Hematopoietic multipotent progenitor cell treated with erythropoietin and hydrocortisone succinate and interleukin-3 and kit ligand, for 8 days (in vitro differentiated cells): ENCODE results near the gene OCLN.
"Not testable (repeated sequence)": the region's sequence is repeated elsewhere in the genome, so short reads cannot be mapped to it uniquely, and the experiment has no call there.

Experiments
- DNase-seq: peaks from one replicate; pipeline ENCODE4 v3.0.0-alpha.2; 2015

Gene OCLN

DNA sequence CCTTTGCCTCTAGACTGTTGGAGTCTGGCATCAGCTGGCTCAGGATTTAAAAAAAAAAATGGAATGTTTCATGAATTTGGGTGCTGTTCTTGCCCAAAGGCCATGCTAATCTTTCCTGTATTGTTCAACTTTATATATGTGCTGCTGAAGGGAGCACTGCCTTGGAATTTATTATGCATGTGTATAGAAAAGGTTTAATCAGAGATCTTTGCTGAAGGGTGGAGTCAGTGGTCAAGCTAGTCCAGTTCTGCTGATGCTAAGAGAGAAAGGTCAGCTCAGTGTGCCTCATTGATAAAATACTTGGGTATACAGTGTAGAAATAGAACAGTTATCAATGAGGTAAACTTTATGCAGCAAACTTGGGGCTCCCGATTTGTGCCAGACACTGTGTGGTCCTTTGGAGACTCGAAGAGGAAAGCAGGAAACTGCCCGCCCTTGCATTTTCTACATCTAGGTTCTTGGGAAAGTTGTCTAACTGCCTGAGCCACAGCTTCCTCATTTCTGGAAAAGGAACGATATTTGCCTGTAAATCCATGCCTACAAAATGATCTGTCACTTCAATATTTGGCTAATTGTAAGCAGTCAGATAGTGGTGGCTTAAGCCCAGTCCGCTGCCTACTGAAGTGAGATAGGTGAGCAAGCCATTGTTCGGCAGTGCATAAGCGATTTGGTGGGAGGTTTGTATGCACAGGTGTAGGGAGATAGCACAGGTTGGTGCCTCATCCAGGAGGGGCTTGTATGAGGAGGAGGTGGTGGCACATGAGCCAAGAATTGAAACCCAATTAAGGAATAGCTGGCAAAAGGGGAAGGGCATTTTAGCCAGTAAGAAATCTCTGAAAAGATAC, 38.2 kb downstream of the OCLN start:
- no peak for DNase-seq

DNA sequence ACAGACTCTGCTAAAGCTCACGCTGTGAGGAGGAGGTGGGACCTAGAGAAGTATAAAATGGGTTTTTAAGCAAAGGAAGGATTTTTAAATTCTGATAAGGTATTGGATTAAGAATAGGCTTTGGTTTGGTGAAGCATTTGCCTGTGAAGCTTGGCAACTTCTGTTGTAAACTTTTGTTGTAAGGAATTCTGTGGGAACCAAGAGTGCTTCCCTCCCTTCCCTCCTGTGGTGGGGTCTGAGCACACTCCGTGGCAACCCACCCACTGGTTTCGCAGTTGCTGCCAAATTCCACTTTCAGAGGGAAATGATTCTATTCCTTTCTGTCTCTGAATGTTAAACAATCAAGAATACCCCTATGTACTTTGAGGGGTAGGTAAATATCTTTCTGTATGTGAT, 38.8 kb downstream of the OCLN start:
- DNase-seq = no peak

DNA sequence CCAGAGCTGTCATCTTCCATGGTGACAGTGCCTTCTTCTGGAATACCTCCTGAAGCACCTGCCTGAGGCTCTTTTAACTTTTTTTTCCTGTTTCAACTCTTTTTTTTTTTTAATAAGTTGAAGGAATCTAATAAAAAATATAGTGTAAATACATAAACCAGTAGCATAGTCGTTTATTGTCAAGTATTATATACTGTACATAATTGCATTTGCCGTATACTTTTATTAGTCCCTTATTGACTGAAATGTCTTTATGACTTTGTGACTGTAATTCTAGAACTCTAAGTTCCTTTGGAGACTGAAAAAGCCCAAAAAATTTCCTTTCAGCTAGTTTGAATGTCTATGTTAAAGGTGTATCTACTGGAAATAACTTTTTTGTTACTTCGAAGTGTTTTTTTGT, 45.3 kb downstream of the OCLN start:
- not testable (repeated sequence) for DNase-seq

DNA sequence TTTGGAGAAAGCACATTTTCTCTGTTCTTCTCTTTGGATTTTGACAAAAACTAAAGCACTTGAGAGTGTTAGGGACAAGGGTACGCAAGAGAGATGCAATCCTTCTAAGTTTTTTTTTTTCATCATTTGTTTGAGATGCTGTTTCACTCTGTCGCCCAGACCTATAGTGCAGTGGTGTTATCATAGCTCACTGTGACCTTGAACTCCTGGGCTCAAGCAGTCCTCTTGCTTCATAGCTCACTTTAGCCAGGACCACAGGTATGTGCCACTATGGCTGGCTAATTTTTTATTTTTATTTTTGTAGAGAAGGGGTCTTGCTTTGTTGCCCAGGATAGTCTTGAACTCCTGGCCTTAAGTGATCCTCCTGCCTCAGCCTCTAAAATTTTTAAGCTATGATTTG, 46.1 kb downstream of the OCLN start:
- DNase-seq = not testable (repeated sequence)

DNA sequence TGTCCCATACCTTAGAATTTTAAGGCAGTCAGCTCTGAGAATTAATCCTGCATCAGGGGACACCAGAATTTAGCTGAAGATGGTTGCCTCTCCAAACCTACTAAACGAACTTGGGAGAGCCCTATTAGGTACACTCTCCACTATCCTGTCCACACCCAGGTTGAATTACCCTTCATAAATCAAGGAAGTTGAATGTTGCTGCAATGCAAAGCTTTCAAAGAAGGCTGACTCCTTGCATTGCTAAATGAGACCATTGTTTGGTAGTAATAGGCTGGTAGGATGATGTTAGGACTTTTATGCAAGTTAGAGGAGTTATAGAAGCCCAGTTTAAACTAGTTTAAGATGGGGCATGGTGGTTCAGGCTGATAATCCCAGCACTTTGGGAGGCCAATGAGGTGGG, 48.8 kb downstream of the OCLN start:
- DNase-seq = not testable (repeated sequence)

DNA sequence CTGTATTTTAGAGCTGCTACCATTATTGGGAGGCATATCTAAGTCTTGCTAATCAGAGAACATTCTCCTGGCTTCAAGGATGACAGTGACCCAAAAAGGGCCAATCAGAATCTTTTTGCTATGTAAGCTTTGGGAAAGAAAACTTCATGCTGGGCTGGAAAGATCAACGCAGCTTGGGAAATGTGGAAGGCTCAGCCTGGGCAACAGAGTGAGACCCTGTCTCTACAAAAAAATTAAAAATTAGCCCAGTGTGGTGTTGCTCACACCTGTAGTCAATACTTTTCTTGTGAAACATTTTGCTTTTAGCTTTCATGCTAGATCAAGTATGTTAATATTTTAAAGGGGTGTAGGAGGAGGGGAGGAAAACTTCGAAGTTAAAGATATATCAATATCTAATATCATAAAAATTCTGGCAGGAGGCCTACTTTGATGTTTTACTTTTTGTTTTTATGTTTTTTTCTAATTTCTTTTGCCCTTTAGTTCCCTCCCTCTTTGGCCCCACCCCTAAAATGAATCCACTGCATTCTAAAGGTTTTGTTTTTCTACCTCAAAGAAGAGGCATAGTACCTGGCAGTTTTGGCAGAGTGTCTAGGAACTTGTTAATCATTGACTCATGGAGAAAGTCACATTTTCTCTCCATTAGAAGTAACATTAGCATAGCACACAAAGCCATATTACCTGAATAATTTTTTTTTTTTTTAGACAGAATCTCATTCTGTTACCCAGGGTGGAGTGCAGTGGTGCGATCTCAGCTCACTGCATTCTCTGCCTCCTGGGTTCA, 50.4 kb downstream of the OCLN start:
- not testable (repeated sequence) for DNase-seq

DNA sequence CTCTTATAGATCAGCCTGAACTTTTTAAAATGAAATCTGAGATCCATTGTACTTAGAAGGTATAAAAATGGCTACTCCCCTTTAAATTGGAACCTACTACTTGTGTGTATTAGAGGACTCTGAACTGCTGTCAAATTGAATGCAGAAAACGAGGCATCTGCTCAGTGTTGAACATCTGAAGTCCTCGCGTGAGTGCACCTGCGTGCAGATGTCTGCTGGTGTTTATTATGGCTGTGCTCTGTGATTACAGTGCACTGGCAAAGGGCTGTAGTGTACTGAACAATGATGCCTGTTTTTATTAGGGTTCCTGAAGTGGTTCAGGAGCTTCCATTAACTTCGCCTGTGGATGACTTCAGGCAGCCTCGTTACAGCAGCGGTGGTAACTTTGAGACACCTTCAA, 52.0 kb downstream of the OCLN start:
- DNase-seq = not testable (repeated sequence)

DNA sequence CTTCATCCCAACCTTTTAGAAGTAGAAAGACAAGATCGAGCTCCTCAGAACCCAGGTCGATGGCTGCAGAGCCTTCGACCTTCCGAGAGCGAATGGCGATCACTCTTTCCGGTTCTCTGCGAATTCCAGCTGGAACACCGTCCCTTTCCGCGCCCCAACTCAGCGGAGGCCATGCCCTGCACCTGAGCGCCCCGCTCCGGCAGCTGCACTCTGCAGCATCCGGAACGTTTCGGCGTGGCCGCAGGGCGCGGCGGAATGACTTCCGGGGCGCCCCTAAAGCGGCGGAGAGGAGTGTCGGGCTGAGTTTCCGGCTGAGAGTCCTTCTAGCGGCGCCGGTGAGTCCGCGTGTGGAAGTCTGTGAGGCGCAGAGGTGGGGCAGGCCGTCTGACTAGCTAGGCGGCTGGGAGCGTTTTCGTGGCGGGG, 67.3 kb downstream of the OCLN start, which contains the start of gene GTF2H2C:
Gene GTF2H2C (plus strand): TSS at position 284 of the 423 bp plus-strand sequence. CDS start 4,942 bp downstream, outside the sequence.
- peak; percentile 80 for DNase-seq

DNA sequence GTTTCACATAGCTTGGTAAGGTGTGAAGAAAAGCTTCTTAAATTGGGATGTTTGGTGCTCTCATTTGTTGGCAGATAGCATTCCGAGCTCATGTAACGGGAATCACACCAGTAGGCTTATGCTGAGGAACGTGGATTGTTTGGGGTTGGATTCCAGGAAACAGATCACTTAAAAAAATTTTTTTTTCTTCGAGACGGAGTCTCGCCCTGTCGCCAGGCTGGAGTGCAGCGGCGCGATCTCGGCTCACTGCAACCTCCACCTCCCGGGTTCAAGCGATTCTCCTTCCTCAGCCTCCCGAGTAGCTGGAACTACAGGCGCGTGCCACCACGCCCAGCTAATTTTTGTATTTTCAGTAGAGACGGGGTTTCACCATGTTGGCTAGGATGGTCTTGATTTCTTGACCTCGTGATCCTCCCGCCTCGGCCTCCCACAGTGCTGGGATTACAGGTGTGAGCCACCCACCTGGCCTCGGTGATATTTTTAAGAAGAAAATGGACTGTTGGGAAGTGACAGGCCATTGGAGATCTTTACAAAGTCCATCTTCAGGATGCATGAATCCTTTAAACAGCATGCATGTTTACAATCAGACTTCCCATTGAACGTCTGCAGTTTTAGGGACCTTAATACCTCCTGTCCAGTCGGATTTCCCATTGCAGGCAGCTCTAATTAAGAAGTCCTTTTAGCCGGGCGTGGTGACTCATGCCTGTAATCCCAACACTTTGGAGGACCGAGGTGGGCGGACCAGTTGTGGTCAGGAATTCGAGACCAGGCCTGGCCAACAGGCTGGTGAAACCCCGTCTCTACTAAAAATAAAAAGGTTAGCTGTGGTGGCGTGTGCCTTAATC, 68.2 kb downstream of the OCLN start:
- DNase-seq = not testable (repeated sequence)

DNA sequence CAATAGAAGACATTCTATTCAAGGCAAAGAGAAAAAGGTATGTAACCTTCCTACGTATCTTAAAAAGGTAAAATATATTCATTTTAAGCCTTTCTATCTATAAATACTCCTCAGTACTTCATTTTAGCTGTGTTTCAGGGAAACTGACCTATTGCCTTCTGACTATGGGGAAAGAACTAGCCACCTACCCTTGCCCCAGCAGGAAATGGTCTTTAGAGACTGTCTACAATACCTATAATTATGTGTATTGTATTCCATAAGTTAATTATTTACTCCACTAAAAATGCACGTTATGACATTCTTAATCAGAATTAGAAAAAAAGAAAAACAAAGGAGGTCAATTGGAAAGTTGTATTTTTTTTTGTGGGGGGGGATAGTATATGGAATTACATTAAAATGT, 73.6 kb downstream of the OCLN start:
- DNase-seq = not testable (repeated sequence)

DNA sequence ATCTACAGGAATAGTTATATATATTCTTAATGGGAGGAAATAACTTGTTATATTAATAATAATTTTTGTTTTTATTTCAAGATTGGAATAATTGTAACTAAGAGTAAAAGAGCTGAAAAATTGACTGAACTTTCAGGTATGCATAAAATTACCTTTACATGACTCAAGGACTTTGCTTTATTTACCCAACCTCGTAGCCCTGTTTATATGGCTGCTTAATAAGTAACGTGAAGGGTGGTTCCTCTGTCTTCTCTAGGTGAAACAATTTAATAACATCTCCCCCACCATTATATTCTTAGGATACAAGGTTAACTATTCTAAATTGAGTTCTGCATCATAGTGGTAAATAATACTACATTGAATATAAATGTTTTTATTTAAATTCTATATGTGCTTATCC, 75.5 kb downstream of the OCLN start:
- not testable (repeated sequence) for DNase-seq

DNA sequence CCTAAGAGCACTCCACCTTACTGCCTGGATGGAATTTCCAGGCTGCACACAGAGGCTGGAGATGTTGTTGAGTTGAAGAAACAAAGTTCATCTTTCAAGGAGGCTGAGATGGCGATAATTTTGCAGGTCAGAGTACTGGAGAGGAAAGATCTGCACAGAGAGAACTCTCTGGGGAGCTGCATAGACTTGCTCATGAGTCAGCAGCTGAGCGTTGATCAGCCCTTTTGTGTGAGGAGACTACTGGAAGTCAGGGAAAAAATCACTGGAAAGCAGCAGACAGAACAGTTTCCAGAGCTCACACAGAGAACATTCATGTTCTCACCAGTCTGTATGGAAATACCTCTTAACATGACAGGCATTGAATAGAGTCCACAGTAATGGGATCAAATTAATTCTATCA, 90.8 kb downstream of the OCLN start:
- not testable (repeated sequence) for DNase-seq

DNA sequence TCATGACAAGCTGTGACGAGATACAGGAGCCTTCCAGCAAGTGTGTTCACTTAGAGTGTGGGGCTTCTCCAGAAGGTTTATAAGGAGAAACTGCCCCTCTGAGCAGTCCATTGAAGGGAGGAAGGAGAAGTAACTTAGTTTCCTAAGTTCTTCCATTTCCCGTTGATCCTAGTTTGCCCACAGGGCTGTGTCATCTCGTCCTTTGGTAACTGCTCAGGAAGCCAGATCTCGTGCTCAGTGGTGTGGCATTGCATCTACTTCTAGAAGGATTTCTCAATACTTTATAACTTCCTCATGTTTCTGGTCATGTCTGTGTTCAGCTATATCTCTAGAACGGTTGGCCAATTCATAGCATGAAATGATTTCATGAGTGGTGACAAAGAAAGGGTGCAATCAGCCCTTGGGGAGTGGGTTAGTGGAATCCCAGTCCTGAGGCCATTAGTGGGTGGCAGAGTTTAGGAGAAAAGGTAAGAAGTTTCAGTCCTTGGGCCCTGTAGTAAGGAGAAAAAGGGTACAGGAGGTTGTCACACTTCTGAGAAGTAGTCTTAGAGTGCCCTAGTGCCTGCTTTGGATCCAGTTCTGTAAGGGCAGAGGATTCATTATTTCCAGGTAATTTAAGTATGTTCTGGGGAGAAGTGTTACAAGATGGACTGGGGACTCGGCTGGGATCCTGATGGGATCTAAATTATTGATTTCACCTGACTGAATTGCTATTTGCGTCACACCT, 103.7 kb downstream of the OCLN start:
- not testable (repeated sequence) for DNase-seq

DNA sequence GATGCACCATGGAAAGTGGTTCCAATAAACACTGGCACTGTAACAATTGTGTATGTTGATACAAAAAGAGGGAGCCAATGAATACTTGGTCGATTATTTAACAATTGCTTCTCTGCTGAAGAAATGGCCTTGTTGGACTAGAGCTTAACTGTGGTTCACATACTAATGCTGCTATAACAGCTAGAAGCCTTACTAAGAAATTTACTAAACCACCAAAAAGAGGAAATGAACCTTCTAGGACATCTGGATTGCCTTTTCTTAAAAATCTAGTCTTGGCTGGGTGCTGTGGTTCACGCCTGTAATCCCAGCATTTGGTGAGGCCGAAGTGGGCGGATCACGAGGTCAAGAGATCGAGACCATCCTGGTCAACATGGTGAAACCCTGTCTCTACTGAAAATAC, 109.4 kb downstream of the OCLN start:
- DNase-seq = not testable (repeated sequence)

DNA sequence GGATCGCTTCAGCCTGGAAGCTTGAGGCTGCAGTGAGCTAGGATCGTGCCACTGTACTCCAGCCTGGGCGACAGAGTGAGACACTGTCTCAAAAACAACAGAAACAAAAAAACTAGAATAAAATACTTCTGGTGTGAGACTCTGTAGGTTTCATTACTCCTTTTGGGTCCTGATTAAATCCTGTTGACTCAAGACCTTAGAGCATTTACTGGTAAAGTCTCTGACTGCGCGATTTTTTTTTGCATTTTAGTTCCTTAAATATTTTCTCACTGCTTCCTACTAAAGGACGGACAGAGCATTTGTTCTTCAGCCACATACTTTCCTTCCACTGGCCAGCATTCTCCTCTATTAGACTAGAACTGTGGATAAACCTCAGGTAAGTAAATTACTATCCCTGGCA, 114.2 kb downstream of the OCLN start:
- not testable (repeated sequence) for DNase-seq
